Measurements from ENCODE around the gene NAP1L1.

The NAP1L1 gene

GRCh38 chr12:75994069-75994740, 90.3 kb downstream of the NAP1L1 start:
- no peak for ATAC-seq
- TF ChIP-seq ARNTL (CRISPR knock-in tag; IDR thresholded peaks at IDR 0.05; ENCODE audit: borderline replicate concordance, low read depth) (no peak), ISL1 (CRISPR knock-in tag; IDR thresholded peaks at IDR 0.05) (no peak), TSHZ2 (CRISPR knock-in tag; IDR thresholded peaks at IDR 0.05) (no peak), PATZ1 (CRISPR knock-in tag; IDR thresholded peaks at IDR 0.05; ENCODE audit: borderline replicate concordance) (no peak), RARB (CRISPR knock-in tag; IDR thresholded peaks at IDR 0.05) (no peak), ZNF565 (CRISPR knock-in tag; conservative IDR thresholded peaks at IDR 0.05; ENCODE audit: low read depth) (no peak), CSRNP3 (CRISPR knock-in tag; IDR thresholded peaks at IDR 0.05) (no peak), CREB5 (CRISPR knock-in tag; IDR thresholded peaks at IDR 0.05; ENCODE audit: low read depth) (no peak), TCF4 (CRISPR knock-in tag; IDR thresholded peaks at IDR 0.05; ENCODE audit: borderline replicate concordance) (no peak), ZFP3 (CRISPR knock-in tag; IDR thresholded peaks at IDR 0.05) (no peak), ESRRG (CRISPR knock-in tag; IDR thresholded peaks at IDR 0.05) (no peak), ZC3H10 (CRISPR knock-in tag; IDR thresholded peaks at IDR 0.05) (no peak), GLIS3 (CRISPR knock-in tag; IDR thresholded peaks at IDR 0.05) (no peak), SNAI2 (CRISPR knock-in tag; IDR thresholded peaks at IDR 0.05) (no peak), POU6F1 (CRISPR knock-in tag; IDR thresholded peaks at IDR 0.05; ENCODE audit: borderline replicate concordance, low read depth) (no peak), OSR1 (CRISPR knock-in tag; IDR thresholded peaks at IDR 0.05) (no peak)

- ATAC-seq = no peak
- TF ChIP-seq ZNF70 (CRISPR knock-in tag; IDR thresholded peaks at IDR 0.05) (no peak), ZFP3 (CRISPR knock-in tag; IDR thresholded peaks at IDR 0.05) (no peak), ARNTL (CRISPR knock-in tag; IDR thresholded peaks at IDR 0.05; ENCODE audit: borderline replicate concordance, low read depth) (no peak), TCF4 (CRISPR knock-in tag; IDR thresholded peaks at IDR 0.05; ENCODE audit: borderline replicate concordance) (no peak), ISL1 (CRISPR knock-in tag; IDR thresholded peaks at IDR 0.05) (no peak), ESRRG (CRISPR knock-in tag; IDR thresholded peaks at IDR 0.05) (no peak), PATZ1 (CRISPR knock-in tag; IDR thresholded peaks at IDR 0.05; ENCODE audit: borderline replicate concordance) (no peak), POU6F1 (CRISPR knock-in tag; IDR thresholded peaks at IDR 0.05; ENCODE audit: borderline replicate concordance, low read depth) (no peak), TOX (CRISPR knock-in tag; IDR thresholded peaks at IDR 0.05; ENCODE audit: borderline replicate concordance) (no peak), CSDC2 (CRISPR knock-in tag; IDR thresholded peaks at IDR 0.05) (no peak), ZNF565 (CRISPR knock-in tag; conservative IDR thresholded peaks at IDR 0.05; ENCODE audit: low read depth) (no peak), CREB5 (CRISPR knock-in tag; IDR thresholded peaks at IDR 0.05; ENCODE audit: low read depth) (no peak), PPARA (CRISPR knock-in tag; IDR thresholded peaks at IDR 0.05; ENCODE audit: borderline replicate concordance) (no peak), TSHZ2 (CRISPR knock-in tag; IDR thresholded peaks at IDR 0.05) (no peak)
Observed at GRCh38 chr12:75991753-75992152, 92.7 kb downstream of the NAP1L1 start.

All from SK-N-SH treated with all-trans-retinoic acid at 6 μM for 48 hours (cell line).